ENCODE results near the gene PSMA4.
"Not testable (repeated sequence)": the region's sequence is repeated elsewhere in the genome, so short reads cannot be mapped to it uniquely, and the experiment has no call there.

The PSMA4 gene

DNA sequence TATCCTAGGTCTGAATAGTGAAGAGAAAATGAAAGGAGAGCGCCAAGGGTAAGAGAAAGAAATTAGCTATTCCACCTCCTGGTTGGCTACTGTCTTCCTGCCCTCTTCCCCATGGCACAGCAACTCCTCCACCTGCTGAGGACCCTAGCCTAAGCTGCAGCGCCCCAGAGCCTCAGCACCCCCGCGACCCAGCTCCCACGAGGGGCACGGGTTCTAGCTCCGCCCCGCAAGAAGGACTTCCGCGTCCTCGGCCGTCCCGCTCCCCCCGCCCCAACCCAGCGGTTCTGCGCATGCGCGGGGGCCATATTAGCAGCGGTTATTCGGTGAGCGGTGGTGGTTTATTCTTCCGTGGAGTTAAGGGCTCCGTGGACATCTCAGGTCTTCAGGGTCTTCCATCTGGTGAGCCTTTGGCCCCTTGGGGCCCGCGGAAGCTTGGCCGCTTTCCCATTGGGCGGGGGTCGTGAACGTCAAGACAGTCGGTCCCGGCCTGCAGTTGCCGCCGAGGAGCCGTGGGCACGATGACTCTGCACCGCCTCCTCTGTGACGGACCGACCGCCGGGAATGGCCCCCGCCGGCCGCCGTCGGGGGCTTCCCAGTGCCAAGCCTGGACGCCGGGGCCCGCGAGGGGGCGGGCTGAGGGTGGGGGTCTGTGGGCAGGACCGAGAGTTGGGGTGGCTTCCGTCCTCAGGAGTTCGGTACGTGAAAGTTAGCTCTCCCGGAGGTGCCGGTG lies at the start of gene PSMA4:
TSS of gene PSMA4 (plus strand) at position 304 of the 730 bp plus-strand sequence. CDS start 1,484 bp downstream, outside the sequence.
- in situ Hi-C loops (cut with HindIII; ENCODE audit: low sequenced_read_pairs): loop anchor here (10.0 kb wide), 1 partner anchor 64 kb away; no protein-coding TSS in a partner anchor

DNA sequence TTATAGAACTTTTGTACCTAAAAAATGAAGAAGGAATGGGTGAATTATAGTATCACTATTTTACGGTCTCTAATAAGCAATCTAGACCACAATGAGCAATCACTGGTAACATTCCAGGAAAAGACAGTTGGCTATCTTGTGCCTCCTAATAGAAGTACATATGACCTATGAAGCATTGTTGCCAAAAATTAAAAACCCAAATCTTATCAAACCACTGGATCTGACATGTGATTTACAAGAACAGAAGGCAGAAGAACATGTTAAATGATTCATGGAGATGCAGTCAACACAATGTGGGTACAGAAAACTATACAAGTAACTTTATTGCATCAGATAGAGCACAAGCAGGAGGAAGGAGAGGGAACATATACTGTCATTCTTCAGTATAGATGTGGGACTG lies 47.4 kb upstream of the PSMA4 start:
- in situ Hi-C loops (cut with HindIII; ENCODE audit: low sequenced_read_pairs): no loop called here

DNA sequence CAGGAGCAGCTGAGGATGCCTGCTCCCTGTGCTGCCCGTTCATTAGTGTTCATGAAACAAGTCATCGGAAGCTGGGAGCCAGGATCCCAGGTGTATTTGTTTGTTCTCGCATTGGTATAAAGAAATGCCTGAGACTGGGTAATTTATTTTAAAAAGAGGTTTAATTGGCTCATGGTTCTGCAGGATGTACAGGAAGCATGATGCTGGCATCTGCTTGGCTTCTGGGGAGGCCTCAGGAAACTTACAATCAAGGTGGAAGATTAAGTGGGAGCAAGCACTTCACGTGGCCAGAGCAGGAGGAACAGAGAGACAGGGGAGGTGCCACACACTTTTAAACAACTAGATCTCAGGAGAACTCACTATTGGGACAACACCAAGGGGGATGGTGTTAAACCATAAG lies 38.4 kb upstream of the PSMA4 start:
- in situ Hi-C loops (cut with HindIII; ENCODE audit: low sequenced_read_pairs): no loop called here

DNA sequence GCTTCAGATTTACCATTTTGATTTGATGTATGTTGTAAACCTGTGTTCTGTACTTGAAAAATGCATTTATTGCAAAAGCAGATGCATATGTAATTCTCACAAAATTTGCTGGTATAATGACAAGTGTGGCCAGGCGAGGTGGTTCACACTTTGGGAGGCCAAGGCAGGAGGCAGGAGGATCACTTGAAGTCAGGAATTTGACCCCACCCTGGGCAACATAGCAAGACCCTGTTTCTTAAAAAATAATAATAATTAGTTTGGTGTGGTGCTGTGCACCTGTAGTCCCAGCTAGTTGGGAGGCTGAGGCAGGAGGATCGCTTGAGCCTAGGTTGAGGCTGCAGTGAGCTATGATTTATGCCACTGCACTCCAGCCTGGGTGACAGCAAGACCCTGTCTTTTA lies 37.6 kb upstream of the PSMA4 start:
- in situ Hi-C loops (cut with HindIII; ENCODE audit: low sequenced_read_pairs): no loop called here

DNA sequence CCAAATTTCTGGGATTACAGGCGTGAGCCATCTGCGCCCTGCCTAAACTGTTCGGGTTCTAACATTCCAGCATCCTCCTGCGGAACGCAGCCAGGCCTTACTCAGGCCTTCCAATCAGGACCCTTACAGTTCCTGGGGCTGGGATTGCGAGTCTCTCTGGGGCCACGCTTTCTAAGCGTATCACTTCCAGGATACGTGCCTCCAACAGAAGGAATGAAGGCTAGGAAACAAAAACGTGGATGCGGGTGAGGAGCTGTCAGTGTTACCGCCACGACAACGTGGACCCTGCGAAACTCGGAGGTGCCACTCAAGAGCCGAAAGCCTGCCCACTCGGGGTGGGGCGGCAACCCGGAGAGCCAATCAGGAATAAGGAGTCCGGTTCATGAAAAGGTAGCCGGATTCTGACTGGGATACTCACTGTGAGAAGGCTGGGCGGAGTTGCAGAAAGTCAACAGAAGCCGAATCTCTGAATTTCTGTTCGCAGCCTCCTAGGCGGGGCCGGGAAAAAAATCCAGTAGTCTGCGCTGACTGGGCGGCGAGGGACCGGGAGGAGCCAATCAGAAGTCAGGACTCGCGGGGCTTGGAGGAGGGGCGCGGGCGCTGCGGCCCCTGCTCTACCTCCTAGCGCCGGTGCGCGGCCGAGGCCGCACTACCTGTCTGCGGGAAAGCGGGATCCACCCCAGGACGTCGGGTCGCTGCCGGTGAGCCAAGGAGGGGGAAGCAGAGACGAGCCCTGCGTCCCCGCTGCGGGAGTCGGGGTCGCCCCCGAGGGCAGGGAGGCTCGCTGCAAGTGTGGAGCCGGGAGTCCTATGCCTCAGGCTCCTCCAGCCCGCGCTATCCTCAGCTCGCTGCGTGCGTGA lies 33.0 kb upstream of the PSMA4 start, which contains the start of gene HYKK:
TSS of gene HYKK (plus strand) at position 607 of the 860 bp plus-strand sequence. CDS start 5,512 bp downstream, outside the sequence.
- in situ Hi-C loops (cut with HindIII; ENCODE audit: low sequenced_read_pairs): no loop called here

DNA sequence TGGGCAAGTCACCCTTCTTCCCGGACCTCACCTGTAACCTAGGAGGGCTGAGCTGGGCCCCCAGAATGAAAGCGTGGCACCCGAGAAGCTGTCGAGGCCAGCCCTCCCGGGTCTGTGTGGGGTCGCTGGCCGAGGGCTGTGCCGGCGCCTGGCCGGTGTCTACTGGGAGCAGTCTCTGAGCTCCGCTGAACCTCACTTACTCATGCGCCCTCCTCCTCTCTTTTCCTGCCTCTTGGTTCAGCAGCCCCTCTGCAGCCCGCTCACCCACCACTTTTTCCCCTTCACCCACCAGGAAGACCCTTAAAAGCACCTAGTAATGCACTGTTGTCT lies 32.4 kb upstream of the PSMA4 start:
- in situ Hi-C loops (cut with HindIII; ENCODE audit: low sequenced_read_pairs): no loop called here

DNA sequence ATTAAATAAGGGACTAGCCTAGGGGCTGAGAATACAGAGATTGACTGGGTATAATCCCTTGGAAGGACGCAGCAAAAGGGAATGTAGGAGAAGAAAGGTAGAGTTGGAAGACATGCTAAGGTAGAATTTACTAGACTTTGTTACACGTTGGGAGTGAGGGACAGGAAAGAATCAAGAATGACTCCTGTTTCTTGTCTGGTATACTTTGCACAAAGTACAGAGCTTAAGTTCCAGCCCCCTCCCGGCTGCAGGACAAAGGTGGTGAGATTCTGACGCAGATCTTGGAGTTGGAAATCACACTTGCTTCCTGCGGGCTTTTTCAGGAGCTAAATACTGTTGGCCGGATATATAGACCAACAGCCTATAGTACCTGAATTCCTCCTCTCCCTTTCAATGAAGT lies 32.0 kb upstream of the PSMA4 start:
- in situ Hi-C loops (cut with HindIII; ENCODE audit: low sequenced_read_pairs): no loop called here

DNA sequence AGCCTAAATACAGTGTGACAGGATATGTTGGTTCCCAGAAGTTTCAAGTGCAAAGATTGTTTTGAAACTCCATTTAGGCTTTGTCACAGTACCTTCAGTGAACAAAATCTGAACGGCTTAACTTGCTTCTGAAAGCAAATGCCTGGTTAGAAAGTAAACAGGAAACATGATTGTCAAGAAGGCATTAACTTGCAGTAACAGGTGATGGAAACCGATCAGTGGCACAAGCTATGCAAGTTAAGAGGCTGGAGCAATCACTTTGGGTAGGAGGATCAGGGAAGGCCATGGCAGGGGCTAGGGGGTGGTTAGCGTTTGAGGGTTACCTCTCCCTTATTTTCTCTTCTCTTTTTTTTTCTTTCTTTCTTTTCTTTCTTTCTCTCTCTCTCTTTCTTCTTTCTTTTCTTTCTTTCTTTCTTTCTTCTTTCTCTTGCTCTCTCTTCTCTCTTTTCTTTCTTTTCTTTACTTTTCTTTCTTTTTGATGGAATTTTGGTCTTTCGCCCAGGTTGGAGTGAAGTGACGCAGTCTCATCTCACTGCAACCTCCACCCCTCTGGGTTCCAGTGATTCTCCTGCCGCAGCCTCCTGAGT lies 30.4 kb upstream of the PSMA4 start:
- in situ Hi-C loops (cut with HindIII; ENCODE audit: low sequenced_read_pairs): no loop called here

DNA sequence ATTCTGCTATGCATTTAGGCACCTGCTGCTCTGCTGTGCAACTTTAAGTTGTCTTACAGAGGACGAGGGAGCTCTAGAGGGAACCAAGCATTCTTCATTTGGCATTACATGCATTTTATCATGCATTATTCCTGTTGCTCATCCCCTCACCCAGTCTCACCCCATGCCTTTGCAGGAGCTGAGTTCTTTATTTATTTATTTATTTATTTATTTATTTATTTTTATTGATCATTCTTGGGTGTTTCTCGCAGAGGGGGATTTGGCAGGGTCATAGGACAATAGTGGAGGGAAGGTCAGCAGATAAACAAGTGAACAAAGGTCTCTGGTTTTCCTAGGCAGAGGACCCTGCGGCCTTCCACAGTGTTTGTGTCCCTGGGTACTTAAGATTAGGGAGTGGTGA lies 20.2 kb upstream of the PSMA4 start:
- in situ Hi-C loops (cut with HindIII; ENCODE audit: low sequenced_read_pairs): not testable (repeated sequence)

DNA sequence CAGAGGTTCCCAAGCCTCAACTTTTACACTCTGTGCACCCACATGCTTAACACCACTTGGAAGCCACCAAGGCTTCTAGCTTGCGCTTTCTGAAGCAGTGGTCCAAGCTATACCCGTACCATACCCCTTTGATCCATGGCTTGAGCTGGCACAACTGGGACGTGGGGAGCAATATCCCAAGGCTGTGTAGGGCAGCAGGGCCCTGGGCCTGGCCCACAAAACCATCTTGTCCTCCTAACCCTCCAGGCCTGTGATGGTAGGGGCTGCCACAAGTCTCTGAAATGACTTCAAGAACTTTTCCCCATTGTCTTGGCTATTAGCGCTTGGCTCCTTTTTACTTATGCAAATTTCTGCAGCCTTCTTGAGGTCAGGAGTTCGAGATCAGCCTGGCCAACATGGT lies 16.0 kb upstream of the PSMA4 start:
- in situ Hi-C loops (cut with HindIII; ENCODE audit: low sequenced_read_pairs): no loop called here

DNA sequence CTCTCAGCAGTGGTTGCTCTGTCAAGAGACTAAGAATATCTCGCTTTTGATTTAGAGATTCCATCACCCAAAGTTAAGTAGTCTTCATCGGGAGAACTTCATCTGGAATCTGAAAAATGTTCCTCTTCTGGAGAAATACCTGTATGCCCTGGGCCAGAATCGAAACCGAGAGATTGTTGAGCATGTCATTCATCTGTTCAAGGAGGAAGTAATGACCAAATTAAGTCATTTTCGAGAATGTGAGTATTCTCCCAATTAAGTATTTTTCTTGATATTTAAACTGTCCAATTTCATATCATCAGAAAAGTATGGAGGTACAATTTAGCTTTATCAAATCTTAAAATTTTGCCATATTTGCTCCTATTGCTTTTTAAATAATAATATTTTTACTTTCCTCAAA lies 12.9 kb upstream of the PSMA4 start:
- in situ Hi-C loops (cut with HindIII; ENCODE audit: low sequenced_read_pairs): no loop called here

DNA sequence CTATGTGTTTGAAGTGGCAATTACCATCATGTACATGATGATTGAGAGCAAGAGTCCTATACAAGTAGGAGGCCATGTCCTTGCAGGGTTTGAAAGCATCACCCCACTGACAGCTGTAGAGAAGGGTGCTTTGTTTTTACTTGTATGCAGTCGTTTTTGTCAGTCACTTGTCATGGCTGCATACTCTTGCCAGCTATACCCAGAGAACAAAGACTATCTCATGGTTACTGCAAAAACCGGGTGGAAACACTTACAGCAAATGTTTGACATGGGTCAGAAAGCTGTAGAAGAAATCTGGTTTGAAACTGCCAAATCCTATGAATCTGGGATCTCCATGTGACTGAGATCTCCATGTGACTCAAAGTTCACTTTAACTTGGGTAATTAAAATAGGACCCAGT lies 6.9 kb upstream of the PSMA4 start:
- in situ Hi-C loops (cut with HindIII; ENCODE audit: low sequenced_read_pairs): no loop called here

DNA sequence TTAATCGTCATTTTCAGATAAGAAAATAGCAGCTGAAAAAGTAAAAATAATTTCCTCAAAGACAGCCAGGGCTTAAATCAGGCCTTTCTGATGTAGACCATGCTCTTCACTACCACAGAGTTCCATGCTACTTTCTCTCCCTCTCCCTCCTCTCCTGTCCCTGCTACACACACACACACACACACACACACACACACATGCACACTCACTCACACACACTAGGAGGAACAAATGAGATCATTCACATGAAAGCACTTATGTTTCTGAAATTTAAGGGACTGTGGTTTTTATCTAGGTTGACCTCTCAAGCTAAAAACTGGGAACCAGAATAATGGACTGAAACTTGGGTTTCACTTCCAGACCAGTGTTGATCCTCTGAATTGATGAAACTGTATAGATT lies 4.1 kb upstream of the PSMA4 start:
- in situ Hi-C loops (cut with HindIII; ENCODE audit: low sequenced_read_pairs): no loop called here

DNA sequence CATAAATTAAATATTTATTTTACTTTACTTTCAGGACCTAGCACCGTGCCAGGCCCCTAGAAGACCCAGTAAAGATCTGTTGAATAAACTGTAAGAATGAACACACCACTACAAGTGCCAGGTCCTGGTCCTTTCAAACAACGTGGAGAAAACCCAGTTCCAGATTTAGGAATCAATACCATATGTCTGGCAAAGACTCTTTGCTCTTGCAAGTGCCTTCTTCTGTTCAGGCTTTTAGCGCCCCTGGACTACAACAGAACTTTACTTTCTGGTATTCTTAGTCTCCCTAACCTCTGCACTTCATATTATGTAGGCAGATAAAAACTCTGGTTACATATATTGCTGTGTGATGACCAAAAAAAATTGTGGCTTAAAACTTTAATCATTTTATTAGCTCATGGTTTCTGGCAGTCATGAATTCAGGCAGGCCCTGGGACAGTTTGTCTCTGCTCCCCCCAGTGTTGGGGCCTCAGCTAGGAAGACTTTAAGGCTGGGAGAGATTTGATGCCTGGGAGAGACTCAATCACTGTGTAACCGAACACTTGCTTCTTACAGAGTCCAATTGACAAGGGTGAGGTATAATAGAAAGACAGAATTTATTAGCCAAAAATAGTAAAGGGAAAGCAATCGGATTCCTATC lies 2.9 kb upstream of the PSMA4 start:
- in situ Hi-C loops (cut with HindIII; ENCODE audit: low sequenced_read_pairs): no loop called here

DNA sequence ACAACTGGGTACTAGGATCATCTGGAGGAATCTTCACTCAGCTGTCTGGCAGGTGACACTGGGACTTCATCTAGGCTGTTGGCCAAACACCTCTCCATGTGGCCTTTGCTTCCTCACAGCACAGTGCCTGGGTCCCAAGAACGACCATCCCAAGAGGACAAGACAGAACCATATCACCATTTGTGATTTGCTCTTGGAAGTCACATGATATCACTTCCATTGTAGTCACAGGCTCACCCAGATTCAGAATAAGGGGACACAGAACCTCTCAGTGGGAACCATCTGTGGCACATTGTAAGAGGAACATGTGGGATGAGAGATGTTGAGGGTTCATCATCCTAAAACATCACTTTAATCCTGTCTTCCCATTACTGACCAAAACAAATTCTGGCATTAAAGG lies 1.9 kb upstream of the PSMA4 start:
- in situ Hi-C loops (cut with HindIII; ENCODE audit: low sequenced_read_pairs): no loop called here

DNA sequence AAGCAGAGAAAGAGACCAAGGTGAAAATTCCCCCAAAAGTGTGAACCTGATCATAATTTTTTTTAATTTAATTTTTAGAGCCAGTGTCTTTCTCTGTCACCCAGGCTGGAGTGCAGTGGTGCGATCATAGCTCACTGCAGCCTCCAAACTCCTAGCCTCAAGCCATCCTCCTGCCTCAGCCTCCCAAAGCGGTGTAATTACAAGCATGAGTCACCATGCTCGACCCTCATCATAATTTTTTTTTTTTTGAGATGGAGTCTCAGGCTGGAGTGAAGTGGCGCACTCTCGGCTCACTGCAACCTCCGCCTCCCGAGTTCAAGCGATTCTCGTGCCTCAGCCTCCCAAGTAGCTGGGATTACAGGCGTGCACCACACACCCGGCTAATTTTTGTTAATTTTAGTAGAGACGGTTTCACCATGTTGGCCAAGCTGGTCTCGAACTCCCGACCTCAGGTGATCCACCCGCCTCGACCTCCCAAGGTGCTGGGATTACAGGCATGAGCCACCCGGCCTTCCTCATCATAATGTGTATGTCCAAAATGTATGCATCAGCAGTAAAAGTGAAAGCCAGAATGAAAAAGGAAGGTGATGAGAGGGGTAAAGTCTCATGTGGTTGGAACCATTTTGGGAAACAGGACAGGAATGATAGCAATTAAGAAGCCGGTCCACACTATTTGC lies 642 bp upstream of the PSMA4 start:
- in situ Hi-C loops (cut with HindIII; ENCODE audit: low sequenced_read_pairs): loop anchor here (10.0 kb wide), 1 partner anchor 65 kb away; no protein-coding TSS in a partner anchor

DNA sequence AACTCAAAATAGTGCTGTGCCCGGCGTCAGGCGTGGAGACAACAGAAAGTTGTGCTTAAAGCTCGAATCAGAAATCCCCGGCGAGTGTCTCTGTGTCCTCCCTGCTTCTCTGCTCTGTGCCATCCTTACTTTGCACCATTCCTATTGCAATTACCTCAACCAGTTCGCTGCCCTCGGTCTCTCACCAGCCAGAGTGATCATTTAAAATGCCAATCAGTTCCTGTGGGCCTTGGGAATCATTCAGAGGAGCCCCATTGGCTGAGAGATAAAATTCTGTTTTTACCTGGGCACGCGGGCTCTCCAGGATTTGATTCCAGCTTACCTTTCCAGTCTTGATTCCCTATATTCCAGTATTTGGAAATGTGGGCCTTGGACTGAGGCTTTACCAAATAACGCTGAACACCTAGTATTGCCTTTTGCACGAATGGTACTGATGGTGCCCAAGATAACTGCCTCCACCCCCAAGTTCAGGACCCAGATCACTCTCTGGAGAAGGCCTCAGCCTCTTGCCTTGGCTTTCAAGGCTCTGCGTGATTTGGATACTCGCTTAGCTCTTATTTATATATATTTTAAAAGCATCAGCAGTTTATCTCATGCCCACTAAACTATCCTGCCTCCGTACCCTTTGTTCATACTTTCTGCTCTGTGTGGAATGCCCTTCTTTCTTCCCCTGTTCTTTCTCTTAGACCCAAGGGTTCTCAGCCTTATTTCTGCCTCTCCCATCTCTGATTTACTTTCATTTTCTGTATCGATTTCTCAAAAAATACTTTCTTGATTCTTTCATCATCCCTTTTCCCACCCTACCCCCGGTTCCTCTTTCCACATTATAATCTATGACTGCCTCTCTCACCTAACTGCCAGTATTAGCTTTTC lies 863 bp downstream of the PSMA4 start:
- in situ Hi-C loops (cut with HindIII; ENCODE audit: low sequenced_read_pairs): loop anchor here (10.0 kb wide), 1 partner anchor 64 kb away; no protein-coding TSS in a partner anchor

DNA sequence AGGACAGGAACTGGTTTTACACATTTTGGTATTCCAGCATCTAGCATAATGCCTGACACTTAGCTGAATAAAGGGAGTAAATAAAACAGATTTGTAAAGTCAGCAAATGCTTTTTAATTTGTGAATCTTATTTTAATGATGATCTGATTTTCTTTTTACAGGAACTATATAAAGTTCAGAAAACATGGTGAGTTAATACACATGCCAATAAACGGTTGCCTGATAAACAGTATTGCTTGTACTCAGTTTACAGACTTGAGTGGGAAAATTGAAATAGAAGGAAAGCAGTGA lies 1.4 kb downstream of the PSMA4 start:
- in situ Hi-C loops (cut with HindIII; ENCODE audit: low sequenced_read_pairs): loop anchor here (10.0 kb wide), 1 partner anchor 63 kb away; no protein-coding TSS in a partner anchor

DNA sequence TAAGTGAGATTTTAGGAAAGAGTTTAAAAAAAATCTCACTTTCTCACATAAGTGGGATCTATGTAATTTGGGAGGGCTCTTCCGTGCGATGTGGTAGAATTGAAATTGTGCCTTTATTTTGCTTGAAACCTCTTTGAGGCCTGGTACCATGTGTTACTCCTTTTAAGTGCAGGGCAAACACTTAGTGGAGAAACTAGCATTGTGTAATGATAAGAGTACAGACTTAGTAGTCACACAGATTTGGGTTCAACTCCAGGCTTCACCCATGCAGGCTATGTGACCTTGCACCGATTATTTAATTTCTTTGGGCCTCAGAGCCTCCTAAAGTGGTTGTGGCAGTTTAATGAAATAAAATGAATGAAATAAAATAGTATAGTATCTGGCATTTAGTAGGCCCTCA lies 2.4 kb downstream of the PSMA4 start:
- in situ Hi-C loops (cut with HindIII; ENCODE audit: low sequenced_read_pairs): loop anchor here (10.0 kb wide), 1 partner anchor 62 kb away; no protein-coding TSS in a partner anchor

DNA sequence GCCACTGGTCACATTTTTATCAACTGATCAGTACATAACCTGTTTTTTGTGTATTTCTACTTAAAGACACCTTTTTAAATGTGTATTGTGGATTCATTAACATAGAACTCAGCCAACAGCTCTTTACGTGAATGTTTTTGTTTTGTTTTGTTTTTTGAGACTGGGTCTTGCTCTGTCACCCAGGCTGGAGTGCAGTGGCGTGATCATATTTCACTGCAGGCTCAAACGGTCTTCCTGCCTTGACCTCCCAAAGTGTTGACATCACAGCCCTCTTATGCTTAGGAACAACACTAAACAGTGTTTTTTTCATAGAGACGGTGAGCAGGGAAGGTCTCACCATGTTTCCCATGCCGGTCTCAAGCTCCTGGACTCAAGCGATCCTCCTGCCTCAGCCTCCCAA lies 9.9 kb downstream of the PSMA4 start:
- in situ Hi-C loops (cut with HindIII; ENCODE audit: low sequenced_read_pairs): no loop called here
